ENCODE results near the gene CLTCL1.
A peak's percentile ranks its signal among the peaks of the same experiment; 100 is the strongest.

CLTCL1 gene

DNA sequence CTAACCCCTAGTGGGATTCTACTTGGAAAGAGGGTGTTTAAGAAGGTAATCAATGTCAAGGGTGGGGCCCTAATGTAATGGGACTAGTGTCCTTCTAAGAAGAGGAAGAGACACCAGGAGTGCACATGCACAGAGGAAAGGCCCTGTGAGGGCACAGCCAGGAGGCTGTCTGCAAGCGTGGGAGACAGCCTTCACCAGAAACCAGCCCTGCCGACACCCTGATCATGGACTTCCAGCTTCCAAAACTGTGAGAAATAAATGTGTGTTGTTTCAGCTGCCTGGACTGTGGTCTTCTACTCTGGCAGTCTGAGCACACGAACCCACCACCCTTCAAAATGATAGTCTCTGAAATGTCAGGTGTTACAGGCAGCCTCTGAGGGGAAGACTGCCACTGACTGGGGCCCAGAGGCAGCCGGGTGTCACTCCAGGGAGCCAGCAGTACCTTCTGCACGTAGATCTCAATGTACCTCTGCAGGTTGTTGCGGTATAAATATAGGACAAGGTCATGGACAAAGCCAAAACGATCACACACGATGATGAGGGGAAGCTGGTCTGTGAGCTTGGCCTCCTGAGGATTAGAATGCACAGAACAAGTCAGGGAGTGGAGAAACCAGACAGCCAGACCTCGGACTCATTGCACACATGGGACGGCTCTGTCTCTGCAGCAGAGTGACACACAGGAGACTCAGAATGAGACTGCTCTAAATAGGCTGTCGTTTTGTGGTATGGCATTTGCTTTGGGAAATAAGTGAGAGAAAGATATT, 69.1 kb downstream of the CLTCL1 start:
- no peak overlapping the region for H3K27ac ChIP-seq
- TF ChIP-seq, protein P1, sequence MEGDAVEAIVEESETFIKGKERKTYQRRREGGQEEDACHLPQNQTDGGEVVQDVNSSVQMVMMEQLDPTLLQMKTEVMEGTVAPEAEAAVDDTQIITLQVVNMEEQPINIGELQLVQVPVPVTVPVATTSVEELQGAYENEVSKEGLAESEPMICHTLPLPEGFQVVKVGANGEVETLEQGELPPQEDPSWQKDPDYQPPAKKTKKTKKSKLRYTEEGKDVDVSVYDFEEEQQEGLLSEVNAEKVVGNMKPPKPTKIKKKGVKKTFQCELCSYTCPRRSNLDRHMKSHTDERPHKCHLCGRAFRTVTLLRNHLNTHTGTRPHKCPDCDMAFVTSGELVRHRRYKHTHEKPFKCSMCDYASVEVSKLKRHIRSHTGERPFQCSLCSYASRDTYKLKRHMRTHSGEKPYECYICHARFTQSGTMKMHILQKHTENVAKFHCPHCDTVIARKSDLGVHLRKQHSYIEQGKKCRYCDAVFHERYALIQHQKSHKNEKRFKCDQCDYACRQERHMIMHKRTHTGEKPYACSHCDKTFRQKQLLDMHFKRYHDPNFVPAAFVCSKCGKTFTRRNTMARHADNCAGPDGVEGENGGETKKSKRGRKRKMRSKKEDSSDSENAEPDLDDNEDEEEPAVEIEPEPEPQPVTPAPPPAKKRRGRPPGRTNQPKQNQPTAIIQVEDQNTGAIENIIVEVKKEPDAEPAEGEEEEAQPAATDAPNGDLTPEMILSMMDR (conservative IDR thresholded peaks at IDR 0.05) = no peak

DNA sequence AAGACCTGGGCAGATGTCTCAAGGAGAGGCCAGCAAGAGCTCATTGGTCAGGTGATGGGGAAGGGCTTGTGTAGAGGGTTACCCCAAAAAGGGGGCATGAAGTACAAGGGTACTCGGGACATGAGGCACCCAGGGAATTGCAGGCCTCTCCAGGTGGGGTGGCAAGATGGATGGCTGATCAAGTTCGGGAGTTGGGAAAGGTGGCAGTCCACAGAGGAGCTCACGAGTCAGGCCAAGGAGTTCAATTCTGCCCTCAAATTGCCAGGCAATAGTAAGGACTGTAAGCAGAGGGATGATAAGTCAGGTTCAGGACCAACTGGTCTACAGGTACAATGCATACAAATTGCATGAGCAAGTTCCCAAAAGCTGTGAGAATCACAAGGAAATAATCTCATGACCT, 70.7 kb downstream of the CLTCL1 start:
- no peak overlapping the region for H3K27ac ChIP-seq

DNA sequence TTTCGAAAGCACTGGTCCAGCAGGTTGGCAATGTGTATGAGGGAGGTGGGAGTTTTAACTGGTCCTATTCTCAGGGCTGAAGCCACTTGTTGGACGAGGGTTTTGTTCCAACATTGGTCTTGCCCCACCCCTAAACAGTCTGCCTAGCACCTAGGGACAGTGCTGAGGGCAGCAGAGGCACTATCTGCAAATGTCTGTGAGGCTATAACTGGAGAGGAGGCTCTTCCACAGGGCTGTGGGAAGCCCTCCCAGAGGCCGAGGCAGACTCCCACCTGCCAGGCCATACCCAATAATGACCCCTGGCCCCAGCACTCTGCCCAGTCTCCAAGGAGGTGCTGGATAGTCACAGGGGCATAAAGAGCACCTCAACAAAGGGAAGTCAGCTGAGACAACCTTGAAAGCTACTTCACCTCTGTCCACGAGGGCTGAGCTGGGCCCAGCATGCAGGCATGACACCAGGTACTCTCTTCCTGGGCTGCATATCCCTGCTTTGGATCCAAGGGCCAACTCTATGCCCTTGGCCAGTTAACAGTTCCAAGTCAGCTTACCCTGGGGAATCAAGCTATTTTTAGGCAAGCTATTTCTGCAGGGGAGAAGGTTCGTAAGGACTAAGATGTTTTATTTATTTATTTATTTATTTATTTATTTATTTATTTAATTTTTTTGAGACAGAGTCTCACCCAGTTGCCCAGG, 72.8 kb downstream of the CLTCL1 start:
- peak overlapping the region; percentile 14; the same call in 1 of the 2 replicates for H3K27ac ChIP-seq

More for the DNA sequence above, 70.7 kb downstream of the CLTCL1 start:
- TF ChIP-seq, protein P1 (conservative IDR thresholded peaks at IDR 0.05) = no peak

DNA sequence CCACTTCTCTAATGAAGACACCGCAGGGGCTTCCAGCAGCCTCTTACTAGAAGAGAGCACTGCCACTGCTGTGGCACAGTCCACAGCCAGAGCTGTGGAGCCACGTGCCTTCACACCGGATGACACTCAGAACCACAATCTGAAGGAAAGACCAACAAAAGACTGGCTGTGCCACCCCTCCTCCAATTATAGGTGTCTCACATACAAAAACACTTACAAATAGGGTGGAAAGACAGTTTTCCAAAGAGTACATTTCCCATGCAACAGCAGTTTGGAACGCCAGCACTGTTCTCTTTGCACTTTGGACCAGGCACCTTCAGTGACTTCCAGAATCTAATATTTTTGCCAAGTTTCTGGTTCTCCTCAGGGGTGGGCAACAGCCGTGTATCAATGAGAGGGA, 74.9 kb downstream of the CLTCL1 start:
- TF ChIP-seq, protein P1 (conservative IDR thresholded peaks at IDR 0.05) = no peak
- no peak overlapping the region for H3K27ac ChIP-seq

More for the DNA sequence above, 72.8 kb downstream of the CLTCL1 start:
- TF ChIP-seq, protein P1 (conservative IDR thresholded peaks at IDR 0.05) = no peak

DNA sequence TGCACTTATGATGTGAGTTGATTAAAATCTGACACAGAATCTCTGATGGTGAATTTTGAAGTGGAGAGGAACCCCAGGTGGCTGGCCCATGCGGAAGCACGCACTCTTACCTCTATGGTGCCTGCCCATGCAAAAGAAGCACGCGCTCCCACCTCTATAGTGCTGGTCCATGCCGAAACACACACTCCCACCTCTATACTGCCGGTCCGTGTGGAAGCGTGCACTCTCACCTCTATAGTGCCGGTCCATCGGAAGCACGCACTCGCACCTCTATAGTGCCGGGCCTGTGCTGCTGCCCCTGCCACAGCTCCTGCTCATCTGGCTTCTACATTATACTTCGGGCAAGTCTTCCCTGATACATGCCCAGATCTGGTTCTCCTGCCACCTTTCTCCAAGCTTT, 76.2 kb downstream of the CLTCL1 start:
- TF ChIP-seq, protein P1 (conservative IDR thresholded peaks at IDR 0.05) = no peak
- H3K27ac ChIP-seq = no peak overlapping the region

DNA sequence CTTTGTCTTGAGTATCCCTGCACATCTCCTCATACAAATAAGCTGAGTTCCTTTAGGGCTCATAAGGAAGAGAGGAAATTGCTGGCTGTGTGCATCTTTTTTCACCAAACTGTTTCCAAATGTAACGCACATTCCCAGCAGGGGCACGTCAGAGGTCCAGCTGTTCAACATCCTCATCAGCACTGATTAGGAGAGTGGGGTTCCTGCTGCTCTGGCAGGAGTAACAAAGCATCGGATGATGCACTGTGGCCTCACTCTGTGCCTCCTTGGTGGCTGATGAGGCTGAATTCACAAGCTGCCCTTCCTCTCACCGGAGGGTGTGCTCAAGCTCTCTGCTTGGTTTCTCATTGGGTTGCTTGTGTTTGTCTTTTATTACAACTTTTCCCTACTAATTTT, 77.4 kb downstream of the CLTCL1 start:
- no peak overlapping the region for H3K27ac ChIP-seq
- TF ChIP-seq, protein P1 (conservative IDR thresholded peaks at IDR 0.05) = no peak

DNA sequence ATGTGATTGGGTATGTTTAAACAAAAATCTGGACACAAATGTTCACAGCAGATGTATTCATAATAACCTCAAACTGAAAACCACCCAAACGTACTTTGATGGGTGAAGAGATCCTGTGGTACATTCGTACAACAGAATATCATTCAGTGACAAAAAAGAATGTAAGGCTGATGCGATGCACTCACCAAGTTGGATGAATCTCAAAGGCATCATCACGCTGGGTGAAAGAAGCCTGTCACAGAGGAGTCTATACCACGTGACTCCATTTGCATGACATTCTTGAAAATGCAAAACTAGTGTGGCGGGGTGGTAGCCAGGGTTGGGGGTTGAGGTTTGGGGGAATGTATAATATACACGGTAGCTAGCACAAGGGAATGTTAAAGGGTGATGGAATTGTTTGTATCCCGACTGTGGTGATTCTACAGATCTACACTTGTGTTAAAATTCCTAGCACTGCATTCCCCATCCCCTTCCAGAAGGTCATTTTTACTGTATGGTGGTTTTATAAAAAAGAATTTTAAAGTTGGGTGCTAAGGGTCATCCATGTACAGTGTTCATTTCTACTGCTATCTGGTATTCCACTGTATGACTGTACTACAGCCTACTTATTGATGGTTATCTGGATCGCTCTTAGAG, 78.0 kb downstream of the CLTCL1 start:
- H3K27ac ChIP-seq = no peak overlapping the region
- TF ChIP-seq, protein P1 (conservative IDR thresholded peaks at IDR 0.05) = no peak
